GM12878 (cell line): ENCODE data around the gene CCDC169. TPM values are rescaled to one million over a fixed set of nuclear protein-coding genes. Genes with fewer than 3 reads are reported as not detected.

ENCODE experiments used
- GABPA ChIP-seq: IDR thresholded peaks from 2 replicates; pipeline ENCODE4 v1.6.1; 2014; ENCODE audit warnings: antibody characterized with exemption, low read depth, mild to moderate bottlenecking, inconsistent platforms
- HDAC6 ChIP-seq: fragments of 200-600 bp; sonication (generic); IDR thresholded peaks from one replicate; pipeline ENCODE4 v1.8.0; 2017; ENCODE audit warnings: antibody characterized with exemption; ENCODE audit not compliant: unreplicated experiment
- IKZF1 ChIP-seq: fragments of 450-650 bp; conservative IDR thresholded peaks from 2 replicates; pipeline ENCODE4 v1.6.1; 2017; ENCODE audit warnings: antibody characterized with exemption, mild to moderate bottlenecking
- NFIC ChIP-seq: IDR thresholded peaks from 2 replicates; pipeline ENCODE4 v1.6.1; 2012; ENCODE audit warnings: low read depth, mild to moderate bottlenecking, inconsistent platforms, low read length, moderate library complexity
- SIN3A ChIP-seq: IDR thresholded peaks from 2 replicates; pipeline ENCODE4 v1.6.1; 2012; ENCODE audit warnings: low read depth, low read length, improper control_type of control experiment
- TBL1XR1 ChIP-seq: IDR thresholded peaks from 2 replicates; pipeline ENCODE4 v1.6.1; 2012; ENCODE audit warnings: low read depth, low read length, improper control_type of control experiment
- ZSCAN29 ChIP-seq: fragments of 450-650 bp; IDR thresholded peaks from 2 replicates; pipeline ENCODE4 v1.6.1; 2017; ENCODE audit warnings: mild to moderate bottlenecking, moderate library complexity
- polyA plus RNA-seq, 11 experiments: library from polyadenylated mRNA; depleted of rRNA in 4 of 11; unstranded in 6 of 11; stranded (reverse) in 5 of 11; fragments of >200 nt; fragmentation: Nextera tagmentation in 4 of 11; fragmentation: Illumina TruSeq in 1 of 11; extraction: Ambion mirVana in 4 of 11; extraction: Trizol in 1 of 11; gene quantifications; 1 replicate in 1 of 11; 2 replicates in 10 of 11; pipeline versions ENCODE4 v1.2.1 to v1.2.3, GENCODE V29; 2011 to 2016; ENCODE audit warnings: inconsistent platforms in 2 of 11, missing spikeins in 2 of 11, low read depth in 1 of 11
- total RNA-seq, 4 experiments: library from RNA; depleted of rRNA in 3 of 4; stranded (reverse); fragments of >200 nt in 3 of 4; fragmentation: Illumina TruSeq in 1 of 4; extraction: Trizol in 1 of 4; gene quantifications; 2 replicates each; pipeline versions ENCODE4 v1.2.1 to v1.2.3, GENCODE V29; 2013 to 2021
- TF ChIP-seq, protein P1 (sequence below): IDR thresholded peaks from 2 replicates; pipeline ENCODE4 v1.6.1; 2011; ENCODE audit warnings: low read depth, mild to moderate bottlenecking, low read length, moderate library complexity, borderline replicate concordance; ENCODE audit errors: extremely low read depth
- TF ChIP-seq, protein P2 (sequence below): fragments of 450-650 bp; IDR thresholded peaks from 2 replicates; pipeline ENCODE4 v1.6.1; 2016; ENCODE audit warnings: mild to moderate bottlenecking
- TF ChIP-seq, protein P3 (sequence below): IDR thresholded peaks from 2 replicates; pipeline ENCODE4 v1.6.1; 2011; ENCODE audit warnings: borderline replicate concordance, low read depth, mild to moderate bottlenecking, moderate library complexity, mixed read lengths, low read length; ENCODE audit not compliant: insufficient read depth; ENCODE audit errors: extremely low read length

Gene CCDC169
- total and polyA plus RNA-seq, 10 of the 15 experiments (the other 5 are each of a cell fraction or from before 2014, with no cell fraction given): 0.13 to 1.4 (median 0.24) TPM; not detected in 4

DNA sequence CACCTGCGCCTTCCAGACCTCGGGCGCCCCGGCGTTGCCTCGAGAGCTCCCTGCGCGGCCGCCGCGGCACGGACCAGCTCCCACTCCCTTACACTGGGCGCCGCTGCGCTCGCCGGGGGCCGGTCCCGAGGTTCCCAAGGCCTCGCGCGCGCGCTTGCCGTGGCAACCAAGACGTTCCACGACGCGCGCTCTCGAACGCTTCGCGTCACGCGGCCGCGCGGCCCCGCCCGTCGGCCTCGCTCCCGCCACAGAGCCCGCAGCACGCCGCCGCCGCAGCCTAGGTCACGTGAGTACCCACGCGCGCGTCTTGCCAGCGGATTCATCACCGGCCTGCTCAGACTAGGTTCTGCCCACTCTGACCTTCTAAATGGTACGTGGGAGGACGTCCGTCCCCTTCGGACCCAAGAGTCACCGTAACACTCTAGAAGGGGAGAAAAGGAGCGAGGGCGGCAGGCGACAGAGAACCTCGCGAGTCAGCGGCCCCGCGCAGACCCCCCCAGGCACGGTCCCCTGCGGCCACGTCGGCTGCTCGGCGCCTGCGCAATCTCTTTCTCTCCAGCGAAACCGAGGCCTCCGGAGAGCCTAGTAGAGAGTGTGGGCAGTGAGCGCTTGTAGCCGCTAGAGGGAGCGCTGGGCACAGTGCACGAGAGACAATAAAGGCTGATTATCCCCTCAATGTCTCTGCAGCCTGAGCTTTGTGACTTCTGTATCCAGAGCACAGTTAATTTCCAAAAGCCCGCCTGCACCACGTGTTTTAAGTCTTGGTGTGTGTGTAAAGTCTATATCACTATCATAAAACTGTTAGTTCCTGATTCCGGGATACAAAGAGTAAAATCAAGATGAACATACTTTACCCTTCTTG, 48.8 kb upstream of the CCDC169 start, which contains the start of gene SPART (continued):
- TF ChIP-seq TBL1XR1: no peak
- TF ChIP-seq, protein P1, sequence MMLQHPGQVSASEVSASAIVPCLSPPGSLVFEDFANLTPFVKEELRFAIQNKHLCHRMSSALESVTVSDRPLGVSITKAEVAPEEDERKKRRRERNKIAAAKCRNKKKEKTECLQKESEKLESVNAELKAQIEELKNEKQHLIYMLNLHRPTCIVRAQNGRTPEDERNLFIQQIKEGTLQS: peak; percentile 1; the same call in 1 of the 2 replicates
- no peak for TF ChIP-seq NFIC
- TF ChIP-seq IKZF1: peak; percentile 85
- TF ChIP-seq, protein P2, sequence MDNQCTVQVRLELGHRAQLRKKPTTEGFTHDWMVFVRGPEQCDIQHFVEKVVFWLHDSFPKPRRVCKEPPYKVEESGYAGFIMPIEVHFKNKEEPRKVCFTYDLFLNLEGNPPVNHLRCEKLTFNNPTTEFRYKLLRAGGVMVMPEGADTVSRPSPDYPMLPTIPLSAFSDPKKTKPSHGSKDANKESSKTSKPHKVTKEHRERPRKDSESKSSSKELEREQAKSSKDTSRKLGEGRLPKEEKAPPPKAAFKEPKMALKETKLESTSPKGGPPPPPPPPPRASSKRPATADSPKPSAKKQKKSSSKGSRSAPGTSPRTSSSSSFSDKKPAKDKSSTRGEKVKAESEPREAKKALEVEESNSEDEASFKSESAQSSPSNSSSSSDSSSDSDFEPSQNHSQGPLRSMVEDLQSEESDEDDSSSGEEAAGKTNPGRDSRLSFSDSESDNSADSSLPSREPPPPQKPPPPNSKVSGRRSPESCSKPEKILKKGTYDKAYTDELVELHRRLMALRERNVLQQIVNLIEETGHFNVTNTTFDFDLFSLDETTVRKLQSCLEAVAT: peak; percentile 22; the same call in 1 of the 2 replicates
- TF ChIP-seq ZSCAN29: no peak
- no peak for TF ChIP-seq SIN3A
- no peak for TF ChIP-seq HDAC6
- no peak for TF ChIP-seq GABPA
- TF ChIP-seq, protein P3, sequence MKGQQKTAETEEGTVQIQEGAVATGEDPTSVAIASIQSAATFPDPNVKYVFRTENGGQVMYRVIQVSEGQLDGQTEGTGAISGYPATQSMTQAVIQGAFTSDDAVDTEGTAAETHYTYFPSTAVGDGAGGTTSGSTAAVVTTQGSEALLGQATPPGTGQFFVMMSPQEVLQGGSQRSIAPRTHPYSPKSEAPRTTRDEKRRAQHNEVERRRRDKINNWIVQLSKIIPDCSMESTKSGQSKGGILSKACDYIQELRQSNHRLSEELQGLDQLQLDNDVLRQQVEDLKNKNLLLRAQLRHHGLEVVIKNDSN: peak; percentile 80
